Gastroesophageal sphincter (tissue), 4 donors: ENCODE measurements around the gene BTBD9. TPM values are rescaled to one million over a fixed set of nuclear protein-coding genes. Genes with fewer than 3 reads are reported as not detected.

Experiments
- ATAC-seq: fragments of 150-250 bp; one replicate; pipeline ENCODE4 v1.9.1; 2016; ENCODE audit warnings: mild to moderate bottlenecking, moderate library complexity
- H3K27ac ChIP-seq, 4 donors: fragments of 200-600 bp; sonication (generic) in 3 of 4; 1 replicate in 3 of 4; 2 replicates in 1 of 4; pipeline ENCODE4 v1.5.1; 2016 to 2019
- H3K27me3 ChIP-seq: fragments of 200-600 bp; sonication (generic); one replicate; pipeline ENCODE4 v1.5.1; 2019
- H3K36me3 ChIP-seq, 2 donors: fragments of 200-600 bp; sonication (generic); one replicate each; pipeline ENCODE4 v1.5.1; 2019; ENCODE audit warnings: control low read depth in 1 of 2
- H3K4me1 ChIP-seq, 3 donors: fragments of 200-600 bp; sonication (generic); 1 replicate in 2 of 3; 2 replicates in 1 of 3; pipeline ENCODE4 v1.5.1; 2016 to 2019; ENCODE audit warnings: control low read depth in 2 of 3
- H3K4me3 ChIP-seq, 2 donors: fragments of 200-600 bp; sonication (generic); one replicate each; pipeline ENCODE4 v1.5.1; 2019; ENCODE audit warnings: mild to moderate bottlenecking in 1 of 2, moderate library complexity in 1 of 2
- H3K9me3 ChIP-seq, 3 donors: fragments of 200-600 bp; sonication (generic); one replicate each; pipeline ENCODE4 v1.5.1; 2017 to 2019; ENCODE audit warnings: control low read depth in 2 of 3
- EP300 ChIP-seq: sonication (generic); formaldehyde crosslinking; IDR thresholded peaks from one replicate; pipeline ENCODE4 v1.6.1; 2017; ENCODE audit warnings: antibody characterized with exemption, mild to moderate bottlenecking
- POLR2A ChIP-seq, 2 donors: fragments of 450-650 bp; IDR thresholded peaks; one replicate each; pipeline ENCODE4 v1.6.1; 2017; ENCODE audit warnings: antibody characterized with exemption in 2 of 2, mild to moderate bottlenecking in 2 of 2, moderate library complexity in 1 of 2
- POLR2AphosphoS5 ChIP-seq: sonication (generic); formaldehyde crosslinking; IDR thresholded peaks from one replicate; pipeline ENCODE4 v1.6.1; 2017; ENCODE audit warnings: antibody characterized with exemption
- WGBS, 2 donors: methylation state at CpG; one replicate each; pipeline ENCODE4 v1.1.5; 2018; ENCODE audit warnings: low coverage in 1 of 2; 5-methylcytosine and 5-hydroxymethylcytosine counted together
- total RNA-seq, 4 donors: library from RNA; depleted of rRNA; stranded (reverse); fragments of >200 nt; gene quantifications; one replicate each; pipeline ENCODE4 v1.1.0, GENCODE V29; 2016
- TF ChIP-seq, protein P1 (sequence below), 4 experiments: fragments of 200-600 bp in 2 of 4; fragments of 450-650 bp in 2 of 4; sonication (generic) in 1 of 4; IDR thresholded peaks; one replicate each; pipeline ENCODE4 v1.5.1; 2017 to 2019; ENCODE audit warnings: antibody characterized with exemption in 4 of 4, mild to moderate bottlenecking in 2 of 4, moderate library complexity in 2 of 4

BTBD9 gene
- 10 to 100 TPM; 11.3 to 18.9 (median 13.8) TPM for total RNA-seq

DNA sequence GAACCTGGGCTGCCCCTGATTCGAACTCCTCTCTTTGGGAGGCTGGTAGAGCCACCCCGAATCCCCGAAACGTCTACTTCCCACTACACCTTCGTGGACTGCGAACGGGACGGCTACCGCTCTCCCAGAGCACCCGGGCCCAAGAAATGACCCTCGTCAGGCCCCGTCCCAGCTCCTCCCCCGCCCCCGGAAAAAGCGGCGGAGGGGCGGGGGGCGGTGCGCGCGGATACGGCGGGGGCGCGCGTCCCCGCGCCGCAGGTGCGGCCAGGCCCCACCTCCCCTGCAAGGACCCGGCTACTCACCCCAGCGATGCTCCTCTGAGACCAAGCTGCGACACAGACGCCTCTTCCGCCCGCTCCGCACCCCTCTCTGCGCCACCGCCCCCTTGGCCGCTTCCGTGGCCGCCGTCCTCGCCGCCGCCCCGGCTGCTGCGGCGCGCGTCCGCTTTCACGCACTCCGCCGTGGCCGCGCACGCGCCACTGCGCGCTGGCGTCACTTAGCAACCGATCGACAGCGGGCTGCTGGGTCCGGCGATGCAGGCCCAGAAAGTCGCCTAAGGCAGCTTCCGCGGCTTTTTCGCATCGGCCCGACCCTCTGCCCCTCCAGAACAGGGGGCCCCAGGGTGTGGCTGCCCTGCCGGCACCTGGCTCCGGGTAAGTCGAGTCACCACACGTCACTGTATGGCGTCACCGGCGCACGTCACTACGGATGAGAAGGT is at the start of gene BTBD9:
TSS of gene BTBD9 (minus strand) at position 432 of the 718 bp plus-strand sequence.
- Histone ChIP-seq H3K9me3 (no peaks in the 10 kb centered on the region), H3K27me3 (no peaks in the 10 kb centered on the region), H3K27ac (peak within 1 kb of the TSS; percentile 80 to 95 (median 94)), H3K4me3 (peak within 1 kb of the TSS; percentile 93 to 99), H3K36me3 (no peaks in the 10 kb centered on the region), H3K4me1 (peaks cover 6 to 31% (median 10%) of the 10 kb centered on the region in 3 donors)
- TF ChIP-seq EP300 (peak; percentile 39), POLR2A (IDR thresholded peaks at IDR 0.05) (peak in 1 of 2 donors; percentile 49), POLR2AphosphoS5 (peak; percentile 81)
- TF ChIP-seq, protein P1, sequence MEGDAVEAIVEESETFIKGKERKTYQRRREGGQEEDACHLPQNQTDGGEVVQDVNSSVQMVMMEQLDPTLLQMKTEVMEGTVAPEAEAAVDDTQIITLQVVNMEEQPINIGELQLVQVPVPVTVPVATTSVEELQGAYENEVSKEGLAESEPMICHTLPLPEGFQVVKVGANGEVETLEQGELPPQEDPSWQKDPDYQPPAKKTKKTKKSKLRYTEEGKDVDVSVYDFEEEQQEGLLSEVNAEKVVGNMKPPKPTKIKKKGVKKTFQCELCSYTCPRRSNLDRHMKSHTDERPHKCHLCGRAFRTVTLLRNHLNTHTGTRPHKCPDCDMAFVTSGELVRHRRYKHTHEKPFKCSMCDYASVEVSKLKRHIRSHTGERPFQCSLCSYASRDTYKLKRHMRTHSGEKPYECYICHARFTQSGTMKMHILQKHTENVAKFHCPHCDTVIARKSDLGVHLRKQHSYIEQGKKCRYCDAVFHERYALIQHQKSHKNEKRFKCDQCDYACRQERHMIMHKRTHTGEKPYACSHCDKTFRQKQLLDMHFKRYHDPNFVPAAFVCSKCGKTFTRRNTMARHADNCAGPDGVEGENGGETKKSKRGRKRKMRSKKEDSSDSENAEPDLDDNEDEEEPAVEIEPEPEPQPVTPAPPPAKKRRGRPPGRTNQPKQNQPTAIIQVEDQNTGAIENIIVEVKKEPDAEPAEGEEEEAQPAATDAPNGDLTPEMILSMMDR (IDR thresholded peaks at IDR 0.05), result peak in 1 of 4 experiments; percentile 14
- peak; percentile 93 for ATAC-seq
- WGBS, 2 donors, result 0% methylated on average over 2 of the region's 82 CpGs; no CpG with 5 or more reads in 1 of the 2 donors

DNA sequence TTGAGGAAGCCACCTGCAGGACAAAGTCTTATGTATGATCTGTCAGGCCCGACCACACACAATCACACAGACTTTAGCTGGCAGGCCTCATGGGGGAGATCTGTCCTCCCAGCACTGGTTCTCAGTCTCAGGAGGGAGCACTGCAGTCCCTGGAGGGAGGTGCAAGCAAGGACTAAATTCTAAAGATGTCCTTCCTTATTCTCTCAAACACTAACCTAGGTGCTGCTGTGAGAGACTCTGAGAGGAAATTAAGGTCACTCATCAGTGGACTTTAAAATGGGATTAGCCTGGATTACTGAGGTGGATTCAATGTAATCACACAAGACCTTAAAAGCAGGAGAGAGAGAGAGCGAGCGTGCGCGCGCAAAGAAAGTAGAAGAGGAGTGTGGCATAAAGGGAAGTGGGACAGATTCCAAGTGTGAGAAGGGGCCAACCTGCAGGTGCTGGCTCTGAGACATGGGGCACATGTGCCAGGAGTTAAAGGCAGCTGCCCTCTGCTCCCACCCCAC is 48.9 kb upstream of the BTBD9 start:
- H3K4me1 ChIP-seq, result peaks cover 0 to 30% (median 0%) of the 10 kb centered on the region in 3 donors
- H3K27me3 ChIP-seq, result no peaks in the 10 kb centered on the region
- WGBS, 2 donors, result 71 to 95% methylated on average over 4 to 6 of the region's 6 CpGs
- H3K36me3 ChIP-seq, result peaks cover 0 to 16% of the 10 kb centered on the region in 2 donors
- no peak overlapping the region for H3K4me3 ChIP-seq
- no peak overlapping the region for H3K27ac ChIP-seq
- TF ChIP-seq, protein P1 (IDR thresholded peaks at IDR 0.05), result no peak
- TF ChIP-seq POLR2AphosphoS5 (no peak), POLR2A (IDR thresholded peaks at IDR 0.05) (no peak), EP300 (no peak)
- H3K9me3 ChIP-seq, result no peaks in the 10 kb centered on the region
- ATAC-seq, result no peak

DNA sequence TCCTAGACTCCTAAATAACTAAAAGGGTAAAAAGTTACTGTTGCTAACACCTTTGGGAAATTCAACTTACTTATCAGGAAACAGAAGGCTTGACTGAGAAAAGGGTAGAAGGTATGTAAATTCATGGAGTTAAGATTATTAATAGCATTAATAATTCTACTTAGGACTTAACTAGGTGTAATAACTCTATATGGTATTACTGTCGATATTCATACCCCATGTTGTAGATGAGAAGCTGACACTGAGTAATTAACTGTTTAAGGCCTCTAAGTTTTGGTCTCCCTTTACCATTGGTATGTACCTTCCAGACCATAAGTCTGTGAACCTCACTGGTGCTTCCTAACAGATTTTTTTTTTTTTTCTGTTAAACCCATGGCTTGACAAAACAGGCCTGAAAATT is 47.8 kb upstream of the BTBD9 start:
- H3K4me3 ChIP-seq, result no peak overlapping the region
- H3K4me1 ChIP-seq, result peaks cover 0 to 30% (median 0%) of the 10 kb centered on the region in 3 donors
- H3K9me3 ChIP-seq, result no peaks in the 10 kb centered on the region
- no peak for TF ChIP-seq EP300
- no peak for TF ChIP-seq POLR2A (IDR thresholded peaks at IDR 0.05)
- TF ChIP-seq POLR2AphosphoS5, result no peak
- TF ChIP-seq, protein P1 (IDR thresholded peaks at IDR 0.05), result no peak
- no peaks in the 10 kb centered on the region for H3K27me3 ChIP-seq
- ATAC-seq, result no peak
- no peak overlapping the region for H3K27ac ChIP-seq
- H3K36me3 ChIP-seq, result peaks cover 3 to 27% of the 10 kb centered on the region in 2 donors
- WGBS, 2 donors, result 86 to 100% methylated on average over 1 of the region's 1 CpG

DNA sequence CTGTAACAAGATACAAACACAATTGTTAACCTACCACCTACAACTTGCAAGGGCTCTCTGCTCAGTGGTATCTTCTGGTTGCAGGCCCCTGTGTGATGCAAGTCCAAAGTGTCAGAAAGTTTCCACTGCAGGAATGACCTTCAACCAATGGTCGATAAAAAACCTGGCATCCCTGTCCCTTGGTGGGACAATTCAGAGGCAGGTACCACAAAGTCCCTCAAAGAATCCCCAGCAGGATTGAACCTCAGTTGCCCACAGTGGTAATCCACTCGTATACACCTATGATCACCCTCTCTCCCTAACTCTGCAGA is 47.3 kb upstream of the BTBD9 start:
- TF ChIP-seq POLR2A (IDR thresholded peaks at IDR 0.05), result no peak
- TF ChIP-seq, protein P1 (IDR thresholded peaks at IDR 0.05), result no peak
- no peak for TF ChIP-seq POLR2AphosphoS5
- TF ChIP-seq EP300, result no peak
- Histone ChIP-seq H3K27ac (no peak overlapping the region), H3K27me3 (no peaks in the 10 kb centered on the region), H3K9me3 (no peaks in the 10 kb centered on the region), H3K4me3 (no peak overlapping the region), H3K4me1 (peaks cover 0 to 30% (median 0%) of the 10 kb centered on the region in 3 donors), H3K36me3 (peaks cover 3 to 32% of the 10 kb centered on the region in 2 donors)
- WGBS, 2 donors, result 87 to 92% methylated on average over 2 of the region's 2 CpGs
- ATAC-seq, result no peak
